Activated gamma-delta T cell (primary cell): ENCODE measurements around the gene MAPT.

Experiments
- DNase-seq: peaks from one replicate; lab custom pipeline; 2025; lab: John Stamatoyannopoulos, UW

The MAPT gene

DNA sequence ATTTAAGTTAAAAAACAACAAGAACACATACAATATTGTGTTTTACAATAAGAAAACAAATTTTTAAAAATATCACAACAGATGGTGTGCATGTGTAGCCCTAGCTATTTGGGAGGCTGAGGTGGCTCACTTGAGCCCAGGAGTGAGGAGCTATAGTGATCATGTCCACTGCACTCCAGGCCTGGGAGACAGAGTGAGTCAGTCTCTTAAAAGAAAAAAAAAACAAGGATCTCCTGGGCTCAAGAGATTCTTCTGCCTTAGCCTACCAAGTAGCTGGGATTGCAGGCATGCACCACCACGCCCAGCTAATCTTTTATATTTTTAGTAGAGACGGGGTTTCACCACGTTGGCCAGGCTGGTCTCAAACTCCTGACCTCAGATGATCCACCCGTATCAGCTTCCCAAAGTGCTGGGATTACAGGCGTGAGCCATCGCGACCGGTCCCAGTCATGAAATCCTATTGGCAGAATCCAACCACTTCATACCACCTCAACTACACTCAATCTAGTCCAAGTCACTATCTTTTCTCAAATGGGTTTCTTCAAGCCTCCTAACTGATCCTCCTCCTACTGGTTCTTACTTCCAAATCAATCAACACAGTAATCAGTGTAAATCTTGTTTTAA is 159.7 kb downstream of the MAPT start:
- DNase-seq: no peak

DNA sequence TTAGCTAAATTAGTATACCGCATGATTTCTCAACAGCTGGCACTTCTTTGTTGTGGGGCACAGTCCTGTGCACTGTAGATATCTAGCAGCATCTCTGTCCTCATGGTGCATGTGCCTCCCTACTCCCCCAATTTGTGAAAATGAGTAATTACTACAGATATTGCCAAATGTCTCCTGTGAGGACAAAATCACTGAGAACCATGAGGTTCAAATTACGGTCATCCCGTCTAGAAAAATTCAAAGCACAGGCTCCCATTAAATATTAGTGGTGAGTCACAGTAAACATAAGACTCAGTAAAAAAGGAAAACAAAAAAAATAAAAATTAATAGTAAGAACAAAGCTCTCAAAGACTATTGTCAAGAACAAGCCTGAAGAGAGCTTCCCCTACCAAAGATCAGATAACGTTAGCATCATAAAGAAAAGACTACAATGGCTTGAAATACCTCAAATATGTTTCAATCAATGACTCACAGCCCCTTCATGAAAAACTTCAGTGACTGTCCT is 162.5 kb downstream of the MAPT start:
- no peak for DNase-seq

DNA sequence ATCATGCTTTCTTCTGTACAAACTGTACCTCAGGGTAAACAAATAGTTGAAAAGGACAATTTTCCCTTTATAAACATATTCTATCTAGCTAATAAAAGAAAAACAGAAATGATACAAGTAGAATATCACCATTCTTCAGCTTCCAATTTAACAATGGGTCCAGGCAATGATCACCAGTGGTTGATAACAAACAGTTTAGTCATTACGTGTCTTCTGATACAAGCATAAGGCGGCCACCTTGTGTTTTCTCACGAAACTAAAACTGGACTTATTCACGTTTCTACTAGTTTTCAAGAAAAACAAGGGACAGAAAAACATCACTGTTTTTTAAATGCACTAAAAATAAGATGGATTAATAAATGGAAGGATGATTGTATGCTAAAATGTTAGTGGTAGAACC is 163.0 kb downstream of the MAPT start:
- no peak for DNase-seq

DNA sequence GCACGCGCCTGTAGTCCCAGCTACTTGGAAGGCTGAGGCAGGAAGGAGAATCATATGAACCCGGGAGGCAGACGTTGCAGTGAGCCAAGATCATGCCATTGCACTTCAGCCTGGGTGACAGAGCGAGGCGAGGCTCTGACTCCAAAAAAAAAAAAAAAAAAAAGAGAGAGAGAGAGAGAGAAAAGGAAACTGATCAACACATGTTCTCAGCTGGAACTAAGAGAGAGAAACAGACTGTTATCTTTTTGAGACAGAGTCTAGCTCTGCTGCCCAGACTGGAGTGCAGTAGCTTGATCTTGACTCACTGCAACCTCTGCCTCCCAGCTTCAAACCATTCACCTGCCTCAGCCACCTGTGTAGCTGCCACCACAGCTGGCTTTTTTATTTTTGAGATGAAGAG is 165.1 kb downstream of the MAPT start:
- DNase-seq: no peak

DNA sequence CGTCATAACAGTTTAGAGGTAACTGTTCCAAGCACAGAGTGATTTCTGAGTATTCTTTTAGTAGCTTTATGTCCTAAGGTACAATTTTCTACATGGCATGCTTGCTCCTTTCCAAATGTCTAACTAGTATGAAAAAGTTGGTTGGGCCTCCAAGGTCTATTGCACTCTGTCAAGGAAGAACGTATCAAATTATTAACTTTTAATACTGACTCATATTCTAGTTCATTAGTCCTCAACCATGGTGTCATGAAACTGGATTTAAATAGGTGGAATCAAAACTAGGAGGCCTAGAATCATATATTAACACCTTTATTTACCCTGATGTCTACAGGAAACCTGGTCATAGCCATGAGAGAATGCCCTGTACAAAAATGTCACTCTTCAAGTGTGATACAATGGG is 166.1 kb downstream of the MAPT start:
- no peak for DNase-seq

DNA sequence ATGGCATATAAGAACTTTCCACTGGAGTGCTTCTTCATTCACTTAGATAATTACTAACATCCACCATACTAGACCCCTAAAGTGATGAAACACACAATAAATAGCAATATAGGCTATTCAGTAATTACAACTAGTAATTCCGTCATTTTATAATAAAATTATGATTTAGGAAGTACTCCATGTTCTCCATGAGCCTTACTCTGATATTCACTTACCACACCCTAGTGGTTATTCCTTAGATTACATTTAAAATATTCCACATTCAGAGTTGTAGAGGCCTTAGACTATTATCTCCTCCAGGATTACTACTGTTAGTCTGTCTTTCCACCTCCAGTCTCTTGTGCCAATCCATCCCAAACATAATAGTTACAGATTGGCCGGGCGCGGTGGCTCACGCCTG is 167.1 kb downstream of the MAPT start:
- no peak for DNase-seq

DNA sequence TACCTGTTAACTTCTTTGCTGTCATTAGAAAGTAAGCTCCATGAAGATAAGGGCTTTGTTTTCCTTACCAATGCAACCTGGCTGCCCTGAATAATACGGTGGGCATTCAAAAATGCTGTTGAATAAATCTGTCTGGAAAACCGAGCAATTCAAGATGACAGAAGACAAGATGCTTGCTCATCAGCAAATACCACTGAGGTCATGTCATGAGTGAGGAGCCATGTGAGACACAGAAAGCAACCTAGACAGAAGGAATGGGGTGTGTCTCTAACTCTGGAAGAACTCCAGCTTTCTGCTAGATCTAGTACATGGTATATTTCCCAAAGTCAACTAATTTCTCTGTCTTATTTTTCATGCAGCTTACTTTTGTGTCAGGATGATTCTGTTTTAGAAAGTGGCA is 168.9 kb downstream of the MAPT start:
- no peak for DNase-seq

DNA sequence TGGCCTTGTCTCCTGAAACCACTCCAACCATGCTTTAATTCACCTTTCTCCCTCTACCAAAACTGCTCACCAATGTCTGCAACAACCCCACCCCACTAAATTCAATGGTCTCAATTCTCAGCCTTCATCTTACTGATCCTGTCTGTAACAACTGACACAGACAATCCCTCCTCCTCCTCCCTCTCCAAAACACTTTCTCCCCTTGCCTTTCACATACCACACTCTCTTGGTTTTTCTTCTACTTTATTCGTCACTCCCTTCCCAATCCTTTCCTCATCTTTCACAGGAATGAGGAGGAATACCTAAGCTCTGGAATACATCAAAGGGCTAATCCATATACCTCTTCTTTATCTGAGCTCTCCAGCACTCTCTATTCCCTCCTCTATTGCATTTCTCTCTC is 170.1 kb downstream of the MAPT start:
- DNase-seq: no peak

DNA sequence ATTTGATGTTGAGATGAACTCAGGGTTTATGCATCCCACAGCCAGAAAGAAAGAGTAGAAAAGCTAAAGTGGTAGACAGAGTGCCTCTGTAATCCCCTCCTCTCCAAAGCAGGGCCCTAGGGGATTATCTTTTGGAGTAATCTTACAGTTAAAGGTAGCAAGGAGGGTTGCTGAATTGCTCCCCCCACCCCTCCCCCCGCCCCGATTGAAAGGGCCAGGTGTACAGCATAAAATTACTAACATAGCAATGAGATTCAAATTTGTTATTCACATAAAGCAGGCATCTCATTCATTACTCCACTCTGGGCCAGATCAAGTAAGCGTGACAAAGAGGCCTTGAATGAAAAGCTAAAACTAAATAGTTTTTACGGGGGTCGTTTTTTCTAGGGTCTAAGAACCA is 177.4 kb downstream of the MAPT start:
- DNase-seq: no peak

DNA sequence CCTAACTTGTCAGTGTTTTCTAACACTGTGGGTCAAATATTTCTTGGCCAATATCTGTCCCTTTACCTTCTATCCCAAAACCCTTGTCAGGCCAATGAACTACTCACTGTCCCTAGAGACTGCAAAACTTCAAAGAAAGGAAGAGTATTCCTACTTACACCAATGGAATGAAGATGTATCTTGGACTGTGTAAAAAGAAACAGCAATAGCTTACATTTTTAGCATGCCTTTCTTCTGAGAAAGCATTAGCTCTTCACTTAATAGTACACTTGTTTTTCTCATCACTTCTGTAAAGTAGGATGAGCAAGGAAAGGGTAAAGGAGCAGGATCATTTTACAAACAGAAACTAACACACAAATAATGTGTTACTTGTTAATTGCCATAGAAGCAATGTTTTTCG is 178.6 kb downstream of the MAPT start:
- DNase-seq: no peak

DNA sequence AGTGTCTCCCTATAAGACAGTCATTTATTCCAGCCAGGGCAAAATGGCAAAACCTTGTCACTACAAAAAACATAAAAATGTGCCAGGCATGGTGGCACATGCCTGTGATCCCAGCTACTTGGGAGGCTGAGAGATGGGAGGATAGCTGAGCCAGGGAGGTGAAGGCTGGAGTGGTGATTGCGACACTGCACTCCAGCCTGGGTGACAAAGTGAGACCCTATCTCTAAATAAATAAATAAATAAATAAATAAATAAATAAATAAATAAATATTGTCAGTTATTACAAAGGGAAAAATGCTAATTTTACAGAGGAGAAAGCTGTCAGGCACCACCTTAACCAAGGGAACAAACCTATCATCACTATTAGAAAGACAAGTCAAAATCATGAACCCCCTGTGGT is 180.2 kb downstream of the MAPT start:
- no peak for DNase-seq
